Measurements from ENCODE around the gene ELANE.

The ELANE gene

DNA sequence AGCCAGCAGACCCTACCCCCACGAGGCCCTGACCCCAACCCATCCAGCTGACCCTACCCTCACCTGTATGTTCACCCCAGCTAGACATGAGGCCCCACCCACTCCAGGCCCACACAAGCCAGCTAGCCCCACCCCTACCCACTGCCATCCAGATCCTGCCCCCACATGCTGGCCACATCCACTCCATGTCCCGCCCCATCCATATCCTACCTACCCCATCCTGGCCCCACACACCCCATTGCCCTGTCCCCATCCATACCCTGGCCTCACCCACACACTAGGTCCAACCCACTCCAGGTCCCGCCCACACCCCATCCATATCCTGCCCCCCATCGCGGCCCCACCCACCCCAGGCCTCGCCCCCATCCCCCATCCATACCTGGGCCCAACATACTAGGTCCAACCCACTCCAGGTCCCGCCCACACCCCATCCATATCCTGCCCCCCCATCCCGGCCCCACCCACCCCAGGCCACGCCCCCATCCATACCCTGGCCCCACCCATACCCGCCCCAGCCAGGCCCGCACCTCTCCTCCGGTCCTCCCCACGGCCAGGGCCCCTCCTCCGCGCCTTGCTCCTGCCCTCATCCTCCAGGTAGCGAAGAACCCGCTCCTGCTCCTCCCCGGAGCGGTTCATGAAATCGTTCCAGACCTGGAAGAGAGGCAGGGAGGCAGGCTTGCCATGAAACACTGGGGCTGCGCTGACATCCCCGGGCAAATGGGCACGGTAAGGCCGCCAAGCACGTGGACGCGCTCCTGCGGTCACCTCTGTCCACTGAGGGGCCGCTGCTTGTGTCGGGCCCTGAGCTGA is 48.4 kb downstream of the ELANE start:
- DNase-seq: no peak

DNA sequence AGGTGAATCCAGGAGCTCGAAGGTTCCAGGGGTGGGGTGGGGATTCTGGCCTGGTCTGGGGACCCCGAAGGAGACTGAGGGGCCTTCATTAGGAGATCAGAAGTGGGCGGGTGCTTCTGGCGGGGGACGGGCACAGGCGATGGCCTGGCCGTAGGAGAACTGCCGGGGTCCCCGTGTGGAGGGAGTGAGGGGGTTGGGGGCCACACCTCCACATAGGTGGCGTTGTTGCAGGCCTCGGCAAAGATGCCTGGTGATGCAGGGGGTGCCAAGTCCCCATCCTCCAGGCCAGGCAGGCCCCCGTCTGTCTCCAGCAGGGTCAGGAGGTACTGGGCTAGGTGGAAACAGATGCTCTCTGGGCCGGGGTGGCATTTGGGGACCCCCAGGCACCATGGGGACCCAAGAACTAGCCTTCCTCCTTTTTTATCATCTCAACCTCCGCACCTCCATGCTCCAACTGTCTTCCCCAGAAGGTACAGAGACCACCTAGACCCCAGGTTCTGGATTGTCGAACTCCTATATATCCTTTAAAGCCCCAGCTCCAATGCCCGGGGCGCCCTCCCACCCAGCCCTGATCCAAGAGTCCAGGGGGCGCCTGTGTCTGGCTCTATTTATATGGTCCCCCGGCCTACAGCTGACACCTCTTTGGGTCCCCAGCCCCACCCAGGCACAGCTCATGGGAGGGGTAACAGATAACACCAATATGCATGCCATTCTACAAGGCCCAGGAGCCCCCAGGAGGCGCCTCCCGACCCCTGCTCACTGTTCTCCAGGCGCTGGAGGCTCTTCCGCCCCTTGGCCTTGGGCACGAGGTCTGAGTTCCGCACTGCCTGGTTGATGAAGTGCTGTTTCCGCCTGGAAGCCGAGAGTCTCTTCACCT is 49.4 kb downstream of the ELANE start:
- no peak for DNase-seq

DNA sequence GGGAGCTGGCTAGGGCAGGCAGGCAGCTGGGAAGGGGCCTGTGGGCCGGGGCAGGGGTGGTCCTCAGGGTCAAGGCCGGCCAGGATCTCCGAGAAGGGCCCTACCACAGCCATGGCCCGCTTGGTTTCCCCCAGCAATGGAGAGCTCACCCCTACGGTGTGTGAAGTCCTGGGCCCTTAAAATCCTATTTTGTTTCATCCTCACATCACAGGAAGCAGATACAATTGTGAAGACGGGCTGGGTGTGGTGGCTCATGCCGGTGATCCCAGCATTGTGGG is 49.9 kb downstream of the ELANE start:
- no peak for DNase-seq

DNA sequence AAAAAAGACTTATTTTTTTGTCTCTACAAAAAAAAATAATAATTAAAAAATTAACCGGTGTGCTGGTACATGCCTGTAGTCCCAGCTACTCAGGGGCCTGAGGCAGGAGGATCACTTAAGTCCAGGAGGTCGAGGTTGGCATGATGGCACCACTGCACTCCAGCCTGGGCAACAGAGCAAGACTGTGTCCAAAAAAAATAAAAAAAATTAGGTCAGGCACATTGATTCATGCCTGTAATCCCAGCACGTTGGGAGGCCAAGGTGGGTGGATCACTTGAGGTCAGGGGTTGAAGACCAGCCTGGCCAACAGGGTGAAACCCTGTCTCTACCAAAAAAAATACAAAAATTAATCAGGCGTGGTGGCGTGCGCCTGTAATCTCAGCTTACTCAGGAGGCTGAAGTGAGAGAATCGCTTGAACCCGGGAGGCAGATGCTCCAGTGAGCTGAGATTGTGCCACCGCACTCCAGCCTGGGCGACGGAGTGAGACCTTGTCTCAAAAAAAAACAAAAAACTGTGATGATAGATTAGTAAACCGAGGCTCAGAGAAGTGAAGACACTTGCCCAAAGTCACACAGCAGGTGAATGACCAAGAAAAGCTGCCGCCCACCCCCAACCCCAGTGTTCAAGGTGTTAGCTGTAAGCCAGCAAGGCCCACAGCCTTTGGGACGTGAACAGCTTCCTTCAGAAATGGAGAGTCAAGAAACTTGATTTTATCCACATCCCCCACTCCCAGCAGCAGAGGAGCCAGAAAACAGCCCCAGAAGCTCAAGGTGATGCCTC is 50.5 kb downstream of the ELANE start:
- DNase-seq: no peak

DNA sequence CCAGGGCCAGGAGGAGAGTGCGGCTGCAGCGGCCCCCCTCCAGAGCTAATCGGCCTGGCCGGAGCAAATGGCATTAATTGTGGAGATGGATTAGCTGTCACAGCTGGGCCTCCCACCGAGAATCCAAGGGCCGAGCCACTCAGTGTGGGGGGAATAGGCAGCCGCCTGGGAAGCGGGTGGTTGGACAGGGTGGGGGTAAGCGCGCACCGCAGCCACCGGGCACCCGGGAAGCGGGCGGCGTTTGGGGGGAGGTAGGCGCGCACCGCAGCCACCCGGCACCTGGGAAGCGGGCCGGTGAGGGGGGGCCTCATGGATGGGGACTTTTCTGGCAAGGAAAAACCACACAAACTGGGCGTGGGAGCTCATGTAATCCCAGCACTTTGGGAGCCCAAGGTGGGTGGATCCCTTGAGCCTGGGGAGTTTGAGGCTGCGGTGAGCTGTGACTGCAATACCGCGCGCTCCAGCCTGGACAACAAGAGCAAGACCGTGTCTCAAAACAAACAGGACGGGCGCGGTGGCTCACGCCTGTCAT is 51.2 kb downstream of the ELANE start:
- DNase-seq: no peak

DNA sequence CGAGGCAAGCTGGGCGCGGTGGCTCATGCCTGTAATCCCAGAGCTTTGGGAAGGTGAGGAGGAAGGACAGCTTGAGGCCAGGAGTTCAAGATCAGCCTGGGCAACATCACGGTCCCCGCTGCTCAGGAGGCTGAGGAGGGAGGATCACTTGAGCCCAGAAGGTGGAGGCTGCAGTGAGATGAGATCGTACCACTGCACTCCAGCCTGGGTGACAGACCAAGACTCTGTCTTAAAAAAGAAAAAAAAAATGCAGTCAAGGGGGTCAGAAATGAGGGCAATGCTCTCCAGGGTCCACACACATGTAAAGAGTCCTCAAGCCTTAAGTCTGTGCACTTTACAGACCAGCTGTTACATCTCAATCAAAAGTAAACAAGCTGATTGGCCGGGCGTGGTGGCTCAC is 52.4 kb downstream of the ELANE start:
- no peak for DNase-seq
